Measurements from ENCODE around the gene BMP7. TPM values are rescaled to one million over a fixed set of nuclear protein-coding genes. Genes with fewer than 3 reads are reported as not detected.

The BMP7 gene
- total and polyA plus RNA-seq, 12 donors = 0.74 to 6.7 (median 2.2) TPM; not detected in 3

DNA sequence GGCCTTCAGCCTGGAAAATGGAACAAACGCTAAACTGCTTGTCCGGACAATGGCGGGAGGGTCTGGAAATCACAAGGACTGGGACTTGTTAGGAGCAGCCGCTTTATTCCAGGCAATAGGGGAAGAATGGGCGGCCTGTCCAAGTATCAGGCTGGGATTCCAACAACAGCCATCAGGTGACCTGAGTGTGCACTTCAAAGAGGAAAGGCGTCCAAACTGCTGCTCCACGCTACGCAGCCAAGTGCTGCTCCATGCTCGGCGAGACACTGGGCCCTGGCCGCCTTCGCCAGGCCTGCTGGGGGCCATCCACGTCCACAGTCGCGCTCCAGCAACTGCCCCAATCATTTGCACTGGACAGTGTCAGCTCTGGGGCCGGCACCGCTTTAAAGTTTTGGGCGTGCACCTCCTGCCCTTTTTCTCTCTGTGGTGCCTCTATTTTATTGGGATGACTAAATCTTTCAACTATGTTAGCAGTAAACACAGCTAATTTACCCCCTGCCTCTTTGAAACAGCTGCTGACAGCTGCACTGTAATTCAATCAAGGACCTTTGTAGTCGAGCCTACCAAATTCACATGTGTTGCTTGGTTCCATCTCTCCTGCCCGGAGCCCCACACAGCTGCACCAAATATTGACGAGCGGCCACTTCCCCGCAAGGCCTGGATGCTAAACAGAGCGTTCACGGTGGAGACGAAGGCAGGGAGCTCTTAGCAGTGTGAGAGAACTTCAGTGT lies 98.3 kb downstream of the BMP7 start:
- Histone ChIP-seq H3K27me3 (no peaks in the 10 kb centered on the region), H3K27ac (no peak overlapping the region), H3K4me3 (no peak overlapping the region), H3K36me3 (replicated peaks in 1 of 2) (no peaks in the 10 kb centered on the region), H3K9me3 (replicated peaks in 1 of 3) (no peaks in the 10 kb centered on the region), H3K4me1 (replicated peaks in 1 of 2) (no peaks in the 10 kb centered on the region)
- TF ChIP-seq POLR2A (IDR thresholded peaks at IDR 0.05) = no peak
- TF ChIP-seq, protein P1, sequence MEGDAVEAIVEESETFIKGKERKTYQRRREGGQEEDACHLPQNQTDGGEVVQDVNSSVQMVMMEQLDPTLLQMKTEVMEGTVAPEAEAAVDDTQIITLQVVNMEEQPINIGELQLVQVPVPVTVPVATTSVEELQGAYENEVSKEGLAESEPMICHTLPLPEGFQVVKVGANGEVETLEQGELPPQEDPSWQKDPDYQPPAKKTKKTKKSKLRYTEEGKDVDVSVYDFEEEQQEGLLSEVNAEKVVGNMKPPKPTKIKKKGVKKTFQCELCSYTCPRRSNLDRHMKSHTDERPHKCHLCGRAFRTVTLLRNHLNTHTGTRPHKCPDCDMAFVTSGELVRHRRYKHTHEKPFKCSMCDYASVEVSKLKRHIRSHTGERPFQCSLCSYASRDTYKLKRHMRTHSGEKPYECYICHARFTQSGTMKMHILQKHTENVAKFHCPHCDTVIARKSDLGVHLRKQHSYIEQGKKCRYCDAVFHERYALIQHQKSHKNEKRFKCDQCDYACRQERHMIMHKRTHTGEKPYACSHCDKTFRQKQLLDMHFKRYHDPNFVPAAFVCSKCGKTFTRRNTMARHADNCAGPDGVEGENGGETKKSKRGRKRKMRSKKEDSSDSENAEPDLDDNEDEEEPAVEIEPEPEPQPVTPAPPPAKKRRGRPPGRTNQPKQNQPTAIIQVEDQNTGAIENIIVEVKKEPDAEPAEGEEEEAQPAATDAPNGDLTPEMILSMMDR (IDR thresholded peaks at IDR 0.05) = no peak
- WGBS, 4 donors = 55 to 63% (median 60%) methylated on average over 24 to 26 of the region's 26 CpGs
- no peak for DNase-seq
- intact Hi-C loops (cut with DNase I) = no loop called here

DNA sequence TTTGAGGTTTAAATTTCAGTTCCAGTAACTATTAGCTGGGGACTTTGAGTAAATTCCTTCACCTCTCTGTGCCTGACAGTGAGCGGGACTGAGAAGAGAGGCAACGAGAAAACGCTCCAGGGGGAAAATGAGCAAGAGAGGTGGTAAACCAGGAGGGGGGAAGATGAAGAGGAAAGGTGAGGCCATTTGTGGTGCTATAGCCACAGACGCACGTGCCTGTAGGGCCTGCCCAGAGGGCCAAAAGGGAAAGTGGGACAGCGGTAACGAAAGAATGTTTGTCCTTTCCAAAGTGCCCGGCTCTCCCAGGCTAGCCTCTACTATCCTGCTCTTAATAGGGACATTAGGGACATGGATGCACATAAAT lies 99.2 kb downstream of the BMP7 start:
- no peaks in the 10 kb centered on the region for H3K36me3 ChIP-seq (replicated peaks in 1 of 2)
- intact Hi-C loops (cut with DNase I) = no loop called here
- no peak for DNase-seq
- H3K27me3 ChIP-seq = no peaks in the 10 kb centered on the region
- H3K4me3 ChIP-seq = no peak overlapping the region
- no peaks in the 10 kb centered on the region for H3K4me1 ChIP-seq (replicated peaks in 1 of 2)
- WGBS, 4 donors = 78 to 87% (median 82%) methylated on average over 8 of the region's 8 CpGs
- no peak overlapping the region for H3K27ac ChIP-seq
- H3K9me3 ChIP-seq (replicated peaks in 1 of 3) = no peaks in the 10 kb centered on the region
- TF ChIP-seq, protein P1 (IDR thresholded peaks at IDR 0.05) = no peak
- no peak for TF ChIP-seq POLR2A (IDR thresholded peaks at IDR 0.05)

DNA sequence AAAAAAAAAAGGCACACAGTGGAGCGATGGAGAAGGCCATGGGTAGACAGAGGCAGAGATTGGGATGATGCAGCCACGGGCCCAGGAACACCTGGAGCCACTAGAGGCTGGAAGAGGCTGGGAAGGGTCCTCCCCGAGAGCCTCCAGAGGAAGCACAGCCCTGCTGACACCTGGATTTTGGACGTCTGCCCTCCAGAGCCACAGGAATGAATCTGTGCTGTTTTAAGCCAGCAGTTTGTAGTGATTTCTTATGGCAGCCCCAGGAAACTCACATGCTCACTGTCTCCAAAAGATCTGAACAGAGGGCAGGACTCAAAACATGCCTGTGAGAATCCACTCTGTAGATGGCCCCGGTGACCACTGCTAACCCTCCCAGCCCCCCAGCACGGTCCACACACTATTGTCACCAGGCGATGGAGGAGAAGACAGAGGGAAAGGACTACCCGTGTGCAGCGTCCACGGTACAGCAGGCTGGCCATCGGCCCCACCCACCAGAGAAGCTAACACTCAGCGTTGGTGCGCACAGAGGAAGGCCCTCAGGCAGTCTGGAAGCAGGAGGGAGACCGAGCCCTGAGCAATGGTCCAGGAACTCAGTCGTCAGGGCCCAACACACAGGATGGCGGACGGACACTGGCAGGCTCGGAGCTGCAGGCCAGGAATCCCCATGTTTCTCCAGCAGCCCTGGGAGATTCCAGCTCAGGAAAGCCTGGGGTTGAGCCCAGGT lies 99.7 kb downstream of the BMP7 start:
- no peaks in the 10 kb centered on the region for H3K9me3 ChIP-seq (replicated peaks in 1 of 3)
- H3K36me3 ChIP-seq (replicated peaks in 1 of 2) = no peaks in the 10 kb centered on the region
- H3K27me3 ChIP-seq = no peaks in the 10 kb centered on the region
- H3K27ac ChIP-seq = no peak overlapping the region
- TF ChIP-seq, protein P1 (IDR thresholded peaks at IDR 0.05) = no peak
- no peak for TF ChIP-seq POLR2A (IDR thresholded peaks at IDR 0.05)
- H3K4me1 ChIP-seq (replicated peaks in 1 of 2) = no peaks in the 10 kb centered on the region
- DNase-seq = no peak
- whole genome bisulfite sequencing, 4 donors = 74 to 82% (median 76%) methylated on average over 14 to 18 of the region's 18 CpGs
- no peak overlapping the region for H3K4me3 ChIP-seq
- intact Hi-C loops (cut with DNase I) = no loop called here

DNA sequence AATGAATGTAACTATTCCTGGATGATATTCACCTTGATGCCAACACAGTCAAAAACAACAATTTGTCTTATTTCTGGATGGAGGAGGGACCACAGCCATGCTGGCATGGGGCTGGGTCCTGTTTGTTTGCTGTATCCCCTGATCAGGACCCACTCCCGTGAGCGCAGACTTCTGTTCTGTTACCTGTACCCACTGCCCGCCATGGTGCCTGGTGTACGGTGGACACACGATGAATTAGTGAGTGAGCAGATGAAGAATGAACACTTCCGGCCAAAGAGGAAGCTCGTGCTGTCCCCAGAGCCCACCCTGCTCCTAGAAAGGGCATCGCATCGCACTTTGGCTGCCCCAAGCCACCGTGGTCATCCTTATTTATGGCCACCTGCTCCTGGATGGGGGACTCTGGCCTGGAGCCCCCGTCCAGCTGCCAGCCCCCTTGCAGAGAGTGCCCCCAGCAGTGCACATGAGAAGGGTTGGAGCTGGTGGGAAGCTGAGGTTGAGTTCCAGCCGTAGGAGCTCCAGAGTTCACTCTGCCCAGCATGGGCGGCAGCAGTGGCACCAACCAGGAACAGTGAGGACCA lies 100.9 kb downstream of the BMP7 start:
- no peak overlapping the region for H3K27ac ChIP-seq
- intact Hi-C loops (cut with DNase I) = no loop called here
- no peak for TF ChIP-seq POLR2A (IDR thresholded peaks at IDR 0.05)
- TF ChIP-seq, protein P1 (IDR thresholded peaks at IDR 0.05) = no peak
- no peaks in the 10 kb centered on the region for H3K9me3 ChIP-seq (replicated peaks in 1 of 3)
- no peaks in the 10 kb centered on the region for H3K27me3 ChIP-seq
- DNase-seq = no peak
- no peaks in the 10 kb centered on the region for H3K4me1 ChIP-seq (replicated peaks in 1 of 2)
- H3K4me3 ChIP-seq = no peak overlapping the region
- H3K36me3 ChIP-seq (replicated peaks in 1 of 2) = no peaks in the 10 kb centered on the region
- 81 to 94% (median 89%) methylated on average over 10 to 13 of the region's 13 CpGs for WGBS, 4 donors

All from adrenal gland (tissue), 12 donors.